HepG2 (cell line): ENCODE data around the gene MYL11. TPM values are rescaled to one million over a fixed set of nuclear protein-coding genes. Genes with fewer than 3 reads are reported as not detected.
A peak's percentile ranks its signal among the peaks of the same experiment; 100 is the strongest.

Experiments used
- BCL6 ChIP-seq: IDR thresholded peaks from 2 replicates; pipeline ENCODE4 v1.6.1; 2016; ENCODE audit warnings: missing genetic modification reagents, missing compliant biosample characterization
- DNMT3B ChIP-seq: conservative IDR thresholded peaks from 2 replicates; pipeline ENCODE4 v1.6.1; 2016; ENCODE audit warnings: missing biosample characterization, control low read depth
- KLF12 ChIP-seq: sonication (generic); formaldehyde crosslinking; IDR thresholded peaks from 2 replicates; pipeline ENCODE4 v1.4.0; 2020; ENCODE audit warnings: missing genetic modification reagents, borderline replicate concordance
- KMT2B ChIP-seq: IDR thresholded peaks from 2 replicates; pipeline ENCODE4 v1.6.1; 2016; ENCODE audit warnings: missing genetic modification reagents, missing compliant biosample characterization
- PITX1 ChIP-seq: sonication (generic); formaldehyde crosslinking; IDR thresholded peaks from 2 replicates; pipeline ENCODE4 v1.5.1; 2020; ENCODE audit warnings: mild to moderate bottlenecking, missing genetic modification reagents
- RFXAP ChIP-seq: sonication (generic); formaldehyde crosslinking; IDR thresholded peaks from 2 replicates; pipeline ENCODE4 v1.4.0; 2020; ENCODE audit warnings: missing genetic modification reagents, borderline replicate concordance
- TMF1 ChIP-seq: sonication (generic); formaldehyde crosslinking; IDR thresholded peaks from 2 replicates; pipeline ENCODE4 v1.8.1; 2022; ENCODE audit warnings: low read depth, missing genetic modification reagents
- ZFP82 ChIP-seq: sonication (generic); formaldehyde crosslinking; IDR thresholded peaks from 2 replicates; pipeline ENCODE4 v1.5.1; 2020; ENCODE audit warnings: mild to moderate bottlenecking, missing genetic modification reagents, borderline replicate concordance
- ZNF660 ChIP-seq: sonication (generic); formaldehyde crosslinking; IDR thresholded peaks from 2 replicates; pipeline ENCODE4 v1.5.1; 2020; ENCODE audit warnings: mild to moderate bottlenecking, low read depth, missing genetic modification reagents, borderline replicate concordance
- ZNF782 ChIP-seq: sonication (generic); formaldehyde crosslinking; IDR thresholded peaks from 2 replicates; pipeline ENCODE4 v1.4.0; 2020; ENCODE audit warnings: missing genetic modification reagents, mild to moderate bottlenecking, borderline replicate concordance
- polyA plus RNA-seq, 8 experiments: library from polyadenylated mRNA; depleted of rRNA in 3 of 8; stranded (reverse) in 7 of 8; unstranded in 1 of 8; fragments of >200 nt; fragmentation: Illumina TruSeq in 4 of 8; extraction: Trizol in 4 of 8; gene quantifications; 2 replicates each; pipeline versions ENCODE4 v1.2.1 to v1.2.3, GENCODE V29; 2011 to 2016; ENCODE audit warnings: low read depth in 4 of 8, missing spikeins in 1 of 8, mixed read lengths in 1 of 8; ENCODE audit not compliant: insufficient read depth in 1 of 8
- total RNA-seq, 5 experiments: library from RNA; depleted of rRNA; stranded (reverse); fragments of >200 nt; fragmentation: Illumina TruSeq; extraction: Trizol; gene quantifications; 2 replicates each; pipeline ENCODE4 v1.2.3, GENCODE V29; 2016; ENCODE audit warnings: low read depth in 1 of 5
- TF ChIP-seq, protein P1 (sequence below): sonication (generic); formaldehyde crosslinking; IDR thresholded peaks from 2 replicates; pipeline ENCODE4 v1.4.0; 2020; ENCODE audit warnings: missing genetic modification reagents, borderline replicate concordance
- TF ChIP-seq, protein P2 (sequence below): fragments of 450-650 bp; IDR thresholded peaks from 2 replicates; pipeline ENCODE4 v1.6.1; 2016
- TF ChIP-seq, protein P3 (sequence below): sonication (generic); formaldehyde crosslinking; IDR thresholded peaks from 2 replicates; pipeline ENCODE4 v1.4.0; 2020; ENCODE audit warnings: mild to moderate bottlenecking, low read depth, missing genetic modification reagents

Gene MYL11
- total and polyA plus RNA-seq, 2 of the 13 experiments (the other 11 are each of a cell fraction or from before 2014, with no cell fraction given): not detected

DNA sequence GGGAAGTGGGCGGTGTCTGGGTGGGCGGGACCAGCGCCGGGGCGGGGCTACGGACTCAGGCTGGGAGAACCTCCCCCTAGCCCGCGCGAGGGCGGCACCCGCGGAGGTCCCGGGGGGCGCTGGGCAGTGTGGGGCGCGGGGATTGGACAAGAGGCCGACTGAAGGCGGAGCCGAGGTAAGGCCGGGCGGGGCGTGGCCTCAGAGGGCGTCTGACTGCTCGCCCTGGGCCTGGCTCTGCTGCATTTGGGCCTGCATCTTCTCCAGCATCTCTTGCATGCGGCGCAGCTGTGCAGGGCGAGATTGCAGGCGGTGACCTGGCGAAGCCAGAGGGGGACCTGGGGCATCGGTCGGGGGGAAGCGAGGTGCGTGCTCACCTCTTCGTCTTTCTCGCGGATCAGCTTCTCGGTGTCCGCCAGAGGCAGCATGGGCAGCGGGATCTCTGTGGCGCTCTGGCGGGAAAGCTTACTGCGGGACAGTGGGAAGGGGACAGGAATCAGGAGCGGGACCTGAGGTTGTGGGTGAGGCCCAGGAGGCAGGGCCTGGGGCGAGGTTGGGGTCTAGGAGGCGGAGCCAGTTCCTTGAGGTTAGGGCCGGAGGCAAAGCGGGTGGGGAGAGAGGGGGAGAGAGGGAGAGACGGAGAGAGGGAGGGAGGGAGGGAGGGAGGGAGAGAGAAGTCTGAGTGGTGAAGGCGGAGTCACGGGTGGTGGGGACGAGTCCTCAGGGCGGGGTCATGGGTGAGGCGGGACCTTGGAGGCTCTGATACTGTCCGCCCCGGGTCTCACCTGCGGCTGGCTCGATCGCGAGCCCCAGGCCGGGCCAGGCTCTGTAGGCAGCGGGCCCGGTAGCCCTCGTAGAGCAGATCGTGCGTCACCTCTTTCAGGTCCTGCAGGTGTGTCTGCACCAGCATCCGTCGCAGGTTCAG is 3.9 kb downstream of the MYL11 start (continued):
- TF ChIP-seq, protein P1, sequence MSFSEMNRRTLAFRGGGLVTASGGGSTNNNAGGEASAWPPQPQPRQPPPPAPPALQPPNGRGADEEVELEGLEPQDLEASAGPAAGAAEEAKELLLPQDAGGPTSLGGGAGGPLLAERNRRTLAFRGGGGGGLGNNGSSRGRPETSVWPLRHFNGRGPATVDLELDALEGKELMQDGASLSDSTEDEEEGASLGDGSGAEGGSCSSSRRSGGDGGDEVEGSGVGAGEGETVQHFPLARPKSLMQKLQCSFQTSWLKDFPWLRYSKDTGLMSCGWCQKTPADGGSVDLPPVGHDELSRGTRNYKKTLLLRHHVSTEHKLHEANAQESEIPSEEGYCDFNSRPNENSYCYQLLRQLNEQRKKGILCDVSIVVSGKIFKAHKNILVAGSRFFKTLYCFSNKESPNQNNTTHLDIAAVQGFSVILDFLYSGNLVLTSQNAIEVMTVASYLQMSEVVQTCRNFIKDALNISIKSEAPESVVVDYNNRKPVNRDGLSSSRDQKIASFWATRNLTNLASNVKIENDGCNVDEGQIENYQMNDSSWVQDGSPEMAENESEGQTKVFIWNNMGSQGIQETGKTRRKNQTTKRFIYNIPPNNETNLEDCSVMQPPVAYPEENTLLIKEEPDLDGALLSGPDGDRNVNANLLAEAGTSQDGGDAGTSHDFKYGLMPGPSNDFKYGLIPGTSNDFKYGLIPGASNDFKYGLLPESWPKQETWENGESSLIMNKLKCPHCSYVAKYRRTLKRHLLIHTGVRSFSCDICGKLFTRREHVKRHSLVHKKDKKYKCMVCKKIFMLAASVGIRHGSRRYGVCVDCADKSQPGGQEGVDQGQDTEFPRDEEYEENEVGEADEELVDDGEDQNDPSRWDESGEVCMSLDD (CRISPR knock-in tag): no peak
- peak; percentile 93 for TF ChIP-seq ZNF782
- TF ChIP-seq, protein P2, sequence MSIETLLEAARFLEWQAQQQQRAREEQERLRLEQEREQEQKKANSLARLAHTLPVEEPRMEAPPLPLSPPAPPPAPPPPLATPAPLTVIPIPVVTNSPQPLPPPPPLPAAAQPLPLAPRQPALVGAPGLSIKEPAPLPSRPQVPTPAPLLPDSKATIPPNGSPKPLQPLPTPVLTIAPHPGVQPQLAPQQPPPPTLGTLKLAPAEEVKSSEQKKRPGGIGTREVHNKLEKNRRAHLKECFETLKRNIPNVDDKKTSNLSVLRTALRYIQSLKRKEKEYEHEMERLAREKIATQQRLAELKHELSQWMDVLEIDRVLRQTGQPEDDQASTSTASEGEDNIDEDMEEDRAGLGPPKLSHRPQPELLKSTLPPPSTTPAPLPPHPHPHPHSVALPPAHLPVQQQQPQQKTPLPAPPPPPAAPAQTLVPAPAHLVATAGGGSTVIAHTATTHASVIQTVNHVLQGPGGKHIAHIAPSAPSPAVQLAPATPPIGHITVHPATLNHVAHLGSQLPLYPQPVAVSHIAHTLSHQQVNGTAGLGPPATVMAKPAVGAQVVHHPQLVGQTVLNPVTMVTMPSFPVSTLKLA: peak; percentile 12; the same call in 1 of the 2 replicates
- no peak for TF ChIP-seq DNMT3B (CRISPR knock-in tag)
- TF ChIP-seq RFXAP (CRISPR knock-in tag): no peak; the same call in 1 of the 2 replicates
- TF ChIP-seq PITX1 (CRISPR knock-in tag): peak; percentile 47
- peak; percentile 85; the same call in 1 of the 2 replicates for TF ChIP-seq ZNF660 (CRISPR knock-in tag)
- peak; percentile 79; the same call in 1 of the 2 replicates for TF ChIP-seq KLF12 (CRISPR knock-in tag)
- TF ChIP-seq, protein P3, sequence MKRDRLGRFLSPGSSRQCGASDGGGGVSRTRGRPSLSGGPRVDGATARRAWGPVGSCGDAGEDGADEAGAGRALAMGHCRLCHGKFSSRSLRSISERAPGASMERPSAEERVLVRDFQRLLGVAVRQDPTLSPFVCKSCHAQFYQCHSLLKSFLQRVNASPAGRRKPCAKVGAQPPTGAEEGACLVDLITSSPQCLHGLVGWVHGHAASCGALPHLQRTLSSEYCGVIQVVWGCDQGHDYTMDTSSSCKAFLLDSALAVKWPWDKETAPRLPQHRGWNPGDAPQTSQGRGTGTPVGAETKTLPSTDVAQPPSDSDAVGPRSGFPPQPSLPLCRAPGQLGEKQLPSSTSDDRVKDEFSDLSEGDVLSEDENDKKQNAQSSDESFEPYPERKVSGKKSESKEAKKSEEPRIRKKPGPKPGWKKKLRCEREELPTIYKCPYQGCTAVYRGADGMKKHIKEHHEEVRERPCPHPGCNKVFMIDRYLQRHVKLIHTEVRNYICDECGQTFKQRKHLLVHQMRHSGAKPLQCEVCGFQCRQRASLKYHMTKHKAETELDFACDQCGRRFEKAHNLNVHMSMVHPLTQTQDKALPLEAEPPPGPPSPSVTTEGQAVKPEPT: peak; percentile 94
- TF ChIP-seq ZFP82: no peak
- TF ChIP-seq BCL6 (CRISPR knock-in tag): 0 out of 2 replicates have a peak, but pooled peaks have one; percentile 35
- TF ChIP-seq TMF1: peak; percentile 36; the same call in 1 of the 2 replicates
- peak; percentile 32; the same call in 1 of the 2 replicates for TF ChIP-seq KMT2B (CRISPR knock-in tag)
